Erythroblast (primary cell): Measurements from ENCODE around the gene CST5.

Experiments used
- GATA1 ChIP-seq: IDR thresholded peaks from 2 replicates; pipeline ENCODE4 v1.6.1; 2011; ENCODE audit warnings: low read depth, mild to moderate bottlenecking, control low read depth, low read length, moderate library complexity
- POLR2A ChIP-seq: IDR thresholded peaks from 2 replicates; pipeline ENCODE4 v1.6.1; 2011; ENCODE audit warnings: mild to moderate bottlenecking, low read length

GRCh38 chr20:23869520-23869919 lies 10.0 kb downstream of the CST5 start:
- TF ChIP-seq POLR2A (no peak), GATA1 (no peak)
